ENCODE results near the gene KCNN3.
"Not testable (repeated sequence)": the region's sequence is repeated elsewhere in the genome, so short reads cannot be mapped to it uniquely, and the experiment has no call there.

The KCNN3 gene

DNA sequence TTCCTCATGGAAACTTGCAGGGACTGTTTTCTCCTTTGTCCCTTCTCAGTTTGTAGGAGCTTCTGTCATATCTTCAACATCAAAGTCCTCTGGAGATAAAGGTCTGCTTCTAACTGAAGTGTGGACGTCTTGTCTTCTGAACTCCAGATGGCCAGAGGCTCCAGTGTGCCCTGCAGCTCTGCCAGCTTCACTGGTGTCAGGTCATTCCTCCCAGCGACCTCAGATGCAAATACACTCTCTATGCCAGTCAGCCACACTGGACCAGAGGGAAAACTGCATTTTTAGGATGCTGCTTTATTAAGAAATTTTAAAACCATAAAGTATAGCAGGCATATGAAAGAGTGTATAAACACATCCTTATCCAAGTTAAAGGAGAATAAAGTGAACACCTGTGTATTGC, 183.6 kb downstream of the KCNN3 start:
- no peak for DNase-seq

DNA sequence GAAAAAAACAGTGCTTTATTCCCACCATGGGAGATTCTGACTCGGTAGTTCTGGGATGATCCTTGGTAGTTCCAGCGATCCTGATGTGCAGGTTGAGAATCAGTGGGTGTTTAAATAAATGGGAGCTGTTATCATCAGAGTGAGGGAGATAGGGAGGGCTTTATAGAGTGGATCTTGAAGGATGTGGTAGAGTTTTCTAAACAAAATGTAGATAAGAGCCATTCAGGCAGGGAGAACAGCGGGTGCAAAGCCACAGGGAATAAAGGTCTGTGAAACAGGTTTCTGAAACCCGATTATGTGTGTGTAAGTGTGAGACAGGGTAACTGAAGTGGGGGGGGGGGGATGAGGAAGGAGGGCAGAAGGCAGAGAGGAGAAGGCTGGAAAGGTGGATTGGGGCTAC, 186.3 kb downstream of the KCNN3 start:
- no peak for DNase-seq

DNA sequence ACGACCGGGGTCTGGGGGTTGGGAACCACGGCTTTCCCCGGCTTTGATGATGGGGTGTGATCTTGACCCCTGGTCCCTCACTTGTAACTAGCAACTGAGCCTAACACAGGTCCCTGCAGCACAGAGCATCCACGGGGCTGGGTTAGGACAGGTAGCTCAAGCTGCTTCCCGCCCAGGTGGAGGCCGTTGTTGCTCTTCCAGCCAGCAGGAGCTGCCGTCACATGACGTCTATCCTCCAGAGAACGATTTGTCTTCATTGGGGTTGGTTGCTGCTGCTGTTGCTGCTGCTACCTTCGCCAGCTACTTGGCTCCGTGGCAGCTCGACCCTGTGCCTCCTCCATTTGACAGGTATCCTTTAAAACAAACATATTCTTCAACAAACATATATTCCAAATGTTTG, 187.8 kb downstream of the KCNN3 start:
- DNase-seq: no peak

DNA sequence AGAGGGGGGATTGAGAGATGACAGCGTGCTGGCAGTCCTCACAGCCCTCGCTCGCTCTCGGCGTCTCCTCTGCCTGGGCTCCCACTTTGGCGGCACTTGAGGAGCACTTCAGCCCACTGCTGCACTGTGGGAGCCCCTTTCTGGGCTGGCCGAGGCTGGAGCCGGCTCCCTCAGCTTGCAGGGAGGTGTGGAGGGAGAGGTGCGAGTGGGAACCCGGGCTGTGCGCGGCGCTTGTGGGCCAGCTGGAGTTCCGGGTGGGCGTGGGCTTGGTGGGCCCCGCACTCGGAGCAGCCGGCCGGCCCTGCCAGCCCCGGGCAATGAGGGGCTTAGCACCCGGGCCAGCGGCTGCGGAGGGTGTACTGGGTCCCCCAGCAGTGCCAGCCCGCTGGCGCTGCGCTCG, 192.2 kb downstream of the KCNN3 start:
- not testable (repeated sequence) for DNase-seq

DNA sequence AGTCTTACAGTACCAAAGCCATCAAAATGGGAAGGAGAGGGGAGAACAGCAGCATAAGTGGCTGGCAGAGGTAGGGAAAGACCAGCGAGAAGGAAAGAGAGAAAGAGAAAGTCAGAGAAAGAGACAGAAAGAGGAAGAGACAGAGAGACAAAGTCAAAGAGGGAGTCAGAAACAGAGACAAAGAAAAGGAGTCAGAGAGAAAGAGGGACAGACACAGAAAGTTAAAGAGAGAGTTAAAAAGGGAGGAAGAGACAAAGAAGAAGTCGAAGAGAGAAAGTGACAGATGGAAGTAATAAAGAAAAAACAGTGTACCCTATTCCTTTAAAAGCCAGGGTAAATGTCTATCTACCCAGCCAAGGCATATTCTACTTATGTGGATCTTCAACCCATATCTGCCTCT, 193.2 kb downstream of the KCNN3 start:
- not testable (repeated sequence) for DNase-seq

DNA sequence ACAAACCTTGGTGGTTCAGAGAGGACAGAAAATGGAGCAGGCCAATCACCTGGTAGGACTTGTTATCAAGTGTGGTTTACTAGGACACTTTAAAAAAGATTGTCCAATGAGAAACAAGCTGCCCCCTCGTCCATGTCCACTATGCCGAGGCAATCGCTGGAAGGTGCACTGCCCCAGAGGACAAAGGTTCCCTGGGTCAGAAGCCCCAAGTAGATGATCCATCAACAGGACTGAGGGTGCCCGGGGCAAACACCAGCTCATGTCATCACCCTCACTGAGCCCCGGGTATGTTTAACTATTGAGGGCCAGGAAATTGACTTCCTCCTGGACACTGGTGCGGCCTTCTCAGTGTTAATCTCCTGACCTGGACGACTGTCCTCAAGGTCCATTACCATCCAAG, 195.6 kb downstream of the KCNN3 start:
- not testable (repeated sequence) for DNase-seq

DNA sequence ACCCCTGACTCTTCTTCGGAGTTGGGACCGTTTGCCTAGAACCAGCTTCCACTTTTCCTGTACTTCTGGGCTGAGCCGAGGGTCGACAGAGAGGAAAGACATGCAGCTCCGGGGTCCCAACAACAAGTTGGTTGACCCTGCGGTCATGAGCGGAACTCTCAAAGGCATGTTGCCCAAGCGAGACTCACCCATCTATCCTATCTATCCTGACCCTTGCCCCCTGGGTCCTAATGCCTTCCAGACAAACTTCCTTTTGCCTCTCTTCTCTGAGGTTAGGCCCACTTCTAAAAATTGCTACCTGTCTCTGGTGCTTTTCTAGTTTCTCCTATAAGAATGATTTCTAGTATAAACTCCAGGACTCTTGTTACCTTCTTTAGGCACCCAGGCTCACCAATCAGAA, 197.8 kb downstream of the KCNN3 start:
- not testable (repeated sequence) for DNase-seq

DNA sequence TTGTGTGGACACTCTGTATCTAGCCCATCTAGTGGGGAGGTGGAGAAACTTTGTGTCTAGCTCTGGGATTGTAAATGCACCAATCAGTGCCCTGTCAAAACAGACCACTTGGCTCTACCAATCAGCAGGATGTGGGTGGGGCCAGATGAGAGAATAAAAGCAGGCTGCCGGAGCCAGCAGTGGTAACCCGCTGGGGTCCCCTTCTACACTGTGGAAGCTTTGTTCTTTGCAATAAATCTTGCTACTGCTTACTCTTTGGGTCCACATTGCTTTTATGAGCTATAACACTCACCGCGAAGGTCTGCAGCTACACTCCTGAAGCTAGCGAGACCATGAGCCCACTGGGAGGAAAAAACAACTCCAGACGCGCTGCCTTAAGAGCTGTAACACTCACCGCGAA, 198.7 kb downstream of the KCNN3 start:
- not testable (repeated sequence) for DNase-seq

DNA sequence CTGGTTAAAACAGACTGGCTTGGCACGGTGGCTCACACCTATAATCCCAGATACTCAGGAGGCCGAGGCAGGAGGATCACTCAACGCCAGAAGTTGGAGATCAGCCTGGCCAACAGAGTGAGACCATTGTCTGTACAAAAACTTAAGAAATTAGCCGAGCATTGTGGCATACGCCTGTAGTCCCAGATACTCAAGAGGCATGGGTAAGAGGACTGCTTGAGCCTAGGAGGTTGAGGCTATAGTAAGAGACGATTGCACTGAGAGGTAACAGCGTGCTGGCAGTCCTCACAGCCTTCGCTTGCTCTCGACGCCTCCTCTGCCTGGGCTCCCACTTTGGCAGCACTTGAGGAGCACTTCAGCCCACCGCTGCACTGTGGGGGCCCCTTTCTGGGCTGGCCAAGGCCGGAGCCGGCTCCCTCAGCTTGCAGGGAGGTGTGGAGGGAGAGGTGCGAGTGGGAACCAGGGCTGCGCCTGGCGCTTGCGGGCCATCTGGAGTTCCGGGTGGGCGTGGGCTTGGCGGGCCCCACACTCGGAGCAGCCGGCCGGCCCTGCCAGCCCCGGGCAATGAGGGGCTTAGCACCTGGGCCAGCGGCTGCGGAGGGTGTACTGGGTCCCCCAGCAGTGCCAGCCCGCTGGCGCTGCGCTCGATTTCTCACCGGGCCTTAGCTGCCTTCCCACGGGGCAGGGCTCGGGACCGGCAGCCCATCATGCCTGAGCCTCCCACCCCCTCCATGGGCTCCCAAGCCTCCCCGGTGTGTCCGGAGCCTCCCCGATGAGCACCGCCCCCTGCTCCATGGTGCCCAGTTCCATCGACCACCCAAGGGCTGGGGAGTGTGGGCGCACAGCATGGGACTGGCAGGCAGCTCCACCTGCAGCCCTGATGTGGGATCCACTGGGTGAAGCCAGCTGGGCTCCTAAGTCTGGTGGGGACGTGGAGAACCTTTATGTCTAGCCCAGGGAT, 199.5 kb downstream of the KCNN3 start:
- DNase-seq: not testable (repeated sequence)

DNA sequence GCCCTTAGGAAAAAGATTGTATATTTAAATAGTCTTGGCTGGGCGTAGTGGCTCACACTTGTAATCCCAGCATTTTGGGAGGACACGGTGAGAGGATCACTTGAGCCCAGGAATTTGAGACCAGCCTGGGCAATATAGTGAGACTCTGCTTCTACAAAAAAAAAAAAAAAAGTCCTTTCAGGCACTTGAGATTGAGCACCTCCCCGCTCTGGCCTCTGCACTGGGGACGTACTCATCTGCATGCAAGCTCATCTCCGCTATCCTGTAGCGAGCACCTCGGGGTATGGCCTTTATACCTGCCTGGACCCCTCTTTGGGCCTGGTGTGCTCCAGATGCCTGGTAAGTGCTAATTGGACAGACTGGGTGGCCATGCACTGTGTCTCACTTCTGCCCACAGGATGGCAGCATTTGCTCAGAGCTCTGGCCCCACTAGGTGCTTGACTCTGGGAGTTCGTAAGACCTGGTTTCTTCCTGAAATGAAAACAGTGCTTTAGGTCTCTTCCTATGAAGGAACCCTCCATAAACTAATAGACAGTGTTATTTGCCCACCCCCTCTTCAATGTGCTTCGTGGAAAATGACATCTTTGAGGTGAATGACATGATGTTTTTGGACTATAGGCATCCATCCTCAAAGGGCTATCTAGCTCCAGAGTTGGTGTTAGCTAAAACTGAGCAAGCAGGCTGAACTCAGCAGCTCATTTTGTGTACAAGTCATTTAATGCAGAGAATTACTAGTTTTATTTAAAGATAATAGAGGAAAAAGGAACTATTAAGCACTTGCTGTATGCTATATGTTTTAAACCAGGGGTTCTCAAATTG, 200.4 kb downstream of the KCNN3 start:
- DNase-seq: peak; percentile 90

DNA sequence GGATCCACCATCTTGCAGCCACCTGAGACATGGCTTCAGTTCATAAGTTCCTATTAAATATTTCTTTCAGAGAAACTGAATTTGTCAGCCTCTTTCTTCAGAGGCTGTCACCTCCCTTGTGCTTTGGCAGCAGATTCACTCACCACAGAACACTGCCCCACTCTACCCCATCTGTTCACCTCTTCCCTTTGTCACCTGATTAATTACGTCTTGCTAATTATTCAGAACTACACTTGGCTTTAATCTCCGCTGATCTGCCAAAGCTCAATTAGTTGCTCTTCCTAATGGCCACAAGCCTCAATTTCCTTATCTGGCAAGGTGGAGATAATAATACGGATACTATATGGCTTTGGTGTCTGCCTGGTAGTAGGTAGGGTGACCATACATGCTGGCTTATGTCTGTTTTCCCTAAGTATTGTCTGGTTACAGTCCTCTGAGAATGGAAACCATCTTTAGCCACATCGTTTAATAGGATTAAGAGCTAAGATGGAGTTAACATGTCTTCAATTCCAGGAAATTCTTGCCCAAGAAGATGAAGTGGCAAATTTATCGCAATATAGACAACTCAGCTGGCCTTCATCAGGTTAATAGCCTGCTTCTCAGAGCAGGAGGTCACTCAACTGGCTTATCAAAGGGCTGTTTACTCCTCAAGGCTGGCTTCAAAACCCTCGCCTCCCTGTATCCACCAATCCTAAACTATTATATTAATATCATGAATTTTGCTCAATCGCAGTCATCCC, 203.9 kb downstream of the KCNN3 start:
- DNase-seq: no peak

DNA sequence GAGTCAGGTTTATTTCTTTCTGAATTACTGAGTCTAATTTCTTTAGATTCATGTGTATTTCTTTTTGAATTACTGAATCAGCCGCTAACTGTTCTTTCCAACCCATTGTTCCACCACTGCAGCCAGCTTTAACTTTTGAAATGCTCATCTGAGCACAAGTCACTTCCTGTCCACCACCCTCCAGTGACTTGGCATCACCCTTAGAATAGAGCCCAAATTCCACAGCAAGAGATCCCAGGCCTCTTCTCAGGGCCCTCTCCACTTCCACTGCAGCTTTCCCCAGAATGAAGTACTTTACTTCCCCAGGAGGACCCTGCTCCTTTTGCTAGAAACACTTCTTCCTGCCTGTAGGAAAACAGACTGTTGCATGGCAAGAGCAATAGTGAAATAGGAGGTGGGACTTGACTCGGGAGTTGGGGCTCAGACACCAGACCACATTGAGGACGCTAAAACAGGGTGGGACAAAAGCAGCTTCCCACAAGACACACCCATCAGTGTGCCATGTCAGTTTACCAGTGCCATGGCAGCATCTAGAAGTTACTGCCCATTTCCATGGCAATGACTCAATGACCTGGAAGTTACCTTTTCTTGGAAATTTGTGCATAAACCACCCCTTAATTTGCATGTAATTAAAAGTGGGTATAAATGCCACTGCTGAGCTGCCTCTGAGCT, 205.6 kb downstream of the KCNN3 start:
- DNase-seq: no peak

DNA sequence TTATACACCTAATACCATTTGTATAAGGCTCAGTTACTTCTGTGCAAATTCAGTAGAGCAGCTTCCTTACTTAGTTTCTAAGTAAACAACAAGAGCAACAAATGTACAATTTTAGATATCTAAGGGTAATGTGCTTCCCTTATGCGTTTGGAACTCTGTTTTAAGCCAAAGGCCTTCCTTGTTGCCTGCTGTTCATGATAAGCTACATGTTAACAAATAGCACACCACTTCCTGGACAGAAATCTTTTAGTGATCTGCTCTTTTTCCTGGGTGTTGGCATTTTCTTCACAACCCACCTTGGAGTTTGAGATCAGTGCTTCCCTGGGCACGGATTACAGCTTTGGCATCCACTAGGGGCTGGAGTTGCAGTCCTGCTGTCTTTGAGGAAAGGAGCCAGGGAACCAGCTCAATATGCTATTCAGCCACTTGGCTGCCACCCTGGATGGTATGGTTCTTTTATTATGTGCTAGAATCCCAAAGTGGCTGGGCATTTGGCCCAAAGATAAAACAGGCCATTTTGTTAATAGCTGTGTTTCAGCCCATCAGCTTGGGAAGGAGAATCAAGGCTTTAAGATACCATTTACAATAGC, 206.5 kb downstream of the KCNN3 start:
- no peak for DNase-seq

DNA sequence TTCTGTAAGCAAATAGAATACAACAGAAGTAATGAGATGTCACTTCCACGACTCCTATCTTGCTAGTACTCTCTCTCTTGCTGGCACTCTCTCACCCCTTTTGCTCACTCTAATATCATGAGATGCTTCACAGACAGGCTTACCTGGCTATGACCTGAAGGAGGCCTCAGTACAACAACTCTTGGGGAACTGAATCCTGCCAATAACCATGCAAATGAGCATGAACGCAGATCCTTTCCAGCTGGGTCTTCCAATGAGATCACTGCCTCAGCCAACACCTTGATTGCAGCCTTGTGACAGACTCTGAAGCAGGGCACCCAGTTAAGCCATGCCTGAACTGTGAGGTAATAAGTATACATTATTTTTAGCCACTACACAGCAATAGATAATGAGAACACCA, 209.0 kb downstream of the KCNN3 start:
- DNase-seq: no peak

DNA sequence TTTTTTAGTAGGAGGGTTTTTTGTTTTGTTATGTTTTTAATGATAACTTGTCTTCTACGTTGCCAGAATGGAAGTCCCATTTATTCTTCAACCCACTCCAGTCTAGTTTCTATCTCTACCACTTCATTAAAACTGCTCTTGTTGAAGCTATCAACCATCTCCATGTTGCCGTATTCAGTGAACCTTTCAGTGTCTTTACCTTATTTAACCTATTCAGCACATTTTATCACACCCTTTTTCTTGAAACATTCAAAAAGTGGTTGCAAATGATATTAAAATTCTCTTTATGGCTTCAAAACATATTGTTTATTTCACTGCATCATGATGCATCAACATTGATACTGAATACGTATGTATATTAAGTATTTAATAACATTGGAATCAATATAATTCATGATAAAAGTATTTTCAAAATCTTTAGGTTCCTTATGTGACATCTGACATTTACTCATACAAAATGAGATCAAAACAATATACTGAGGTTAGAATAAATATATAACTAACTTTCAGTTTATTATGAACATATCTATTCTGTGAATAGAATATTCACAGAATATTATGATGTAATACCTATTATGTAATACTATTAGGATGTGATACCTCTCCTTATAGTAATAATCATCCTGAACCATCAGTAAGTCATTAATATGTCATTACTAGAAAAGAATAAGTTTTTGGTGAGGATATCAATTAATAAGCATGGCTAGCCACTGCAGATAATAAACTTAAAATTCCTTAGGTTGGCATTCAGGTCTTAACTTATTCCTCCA, 210.1 kb downstream of the KCNN3 start:
- DNase-seq: no peak

DNA sequence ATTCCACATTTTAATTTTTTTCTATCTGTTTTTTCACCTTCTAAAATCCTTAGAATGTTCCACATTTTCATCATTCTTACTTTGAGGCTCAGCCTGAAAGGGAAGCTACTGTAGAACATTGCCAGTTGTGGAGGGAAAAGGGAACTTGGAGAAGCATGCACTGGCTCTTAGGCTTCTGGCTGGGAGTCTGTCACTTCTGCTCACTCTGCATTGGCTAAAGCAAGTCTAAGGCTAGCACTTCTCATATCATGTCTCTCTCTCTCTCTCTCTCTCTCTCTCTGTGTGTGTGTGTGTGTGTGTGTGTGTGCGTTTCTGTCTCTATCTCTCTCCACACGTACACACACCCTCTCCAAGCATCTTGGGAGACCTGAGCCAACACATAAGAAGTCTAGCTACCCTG, 212.5 kb downstream of the KCNN3 start:
- DNase-seq: no peak

DNA sequence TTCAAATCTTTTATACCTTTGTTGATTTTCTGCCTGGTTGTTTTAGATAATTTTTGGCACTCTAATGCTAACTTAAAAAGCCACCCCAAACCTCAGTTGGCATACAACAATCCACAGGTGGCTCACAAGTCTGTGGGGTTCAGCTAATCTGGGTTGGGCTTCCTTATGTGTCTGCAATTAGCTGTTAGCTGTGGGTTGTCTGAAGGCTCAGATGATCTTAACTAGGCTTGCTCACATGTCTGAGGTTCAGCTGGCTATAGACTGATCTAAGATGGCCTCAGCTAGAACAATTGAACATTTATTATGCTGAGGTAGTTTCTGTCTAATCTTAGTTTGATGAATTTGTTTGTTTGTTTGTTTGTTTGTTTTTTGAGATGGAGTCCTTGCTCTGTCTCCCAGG, 217.2 kb downstream of the KCNN3 start:
- DNase-seq: no peak

All from DMS153 (cell line).